Cardiac muscle cell (in vitro differentiated cells and primary cell): ENCODE results near the gene MAP2K6. TPM values are rescaled to one million over a fixed set of nuclear protein-coding genes. Genes with fewer than 3 reads are reported as not detected.

ENCODE experiments used
- DNase-seq, 2 donors: peaks; one replicate each; pipeline versions ENCODE4 v3.0.0 to v3.0.0-alpha.2; 2010 to 2017; ENCODE audit warnings: low read depth in 1 of 2, low spot score in 1 of 2
- H3K27ac ChIP-seq: fragments of 200-600 bp; sonication (generic); 2 replicates; pipeline ENCODE4 v1.5.1; 2016
- H3K27me3 ChIP-seq: fragments of 200-600 bp; sonication (generic); 2 replicates; pipeline ENCODE4 v1.6.0; 2016; ENCODE audit warnings: control low read depth
- H3K36me3 ChIP-seq: fragments of 200-600 bp; sonication (generic); 2 replicates; pipeline ENCODE4 v1.5.1; 2016; ENCODE audit warnings: control low read depth
- H3K4me1 ChIP-seq: fragments of 200-600 bp; sonication (generic); 2 replicates; pipeline ENCODE4 v1.8.1; 2017; ENCODE audit warnings: low read depth, mild to moderate bottlenecking, mixed run types
- H3K4me3 ChIP-seq: fragments of 200-600 bp; sonication (generic); 2 replicates; pipeline ENCODE4 v1.5.1; 2016; ENCODE audit warnings: mild to moderate bottlenecking
- H3K9me3 ChIP-seq: fragments of 200-600 bp; sonication (generic); 2 replicates; pipeline ENCODE4 v1.5.1; 2017; ENCODE audit warnings: low read depth, mild to moderate bottlenecking, control low read depth
- CTCF ChIP-seq: IDR thresholded peaks from 2 replicates; pipeline ENCODE4 v1.5.1; 2012; ENCODE audit warnings: low read depth, mild to moderate bottlenecking, low read length
- polyA plus RNA-seq: library from polyadenylated mRNA; unstranded; fragments of >200 nt; fragmentation: Nextera tagmentation; extraction: Ambion mirVana; gene quantifications from 2 replicates; pipeline ENCODE4 v1.2.1, GENCODE V29; 2016
- total RNA-seq: library from RNA; depleted of rRNA; stranded (reverse); fragments of >200 nt; gene quantifications from 2 replicates; pipeline ENCODE4 v1.2.3, GENCODE V29; 2016

The MAP2K6 gene
- 8.4 and 13.2 TPM in 2 replicates for total RNA-seq
- 13.1 and 14.2 TPM in 2 replicates for polyA plus RNA-seq

GRCh38 chr17:69414408-69415274 is at the start of gene MAP2K6:
Gene MAP2K6, plus strand, starts transcription at chr17:69414697. Its CDS starts 288 bp downstream, at chr17:69414985.
- TF ChIP-seq CTCF: no peak
- peak within 1 kb of the TSS; percentile 85 for H3K27ac ChIP-seq
- H3K36me3 ChIP-seq: no peaks in the 10 kb centered on the region
- H3K4me3 ChIP-seq: peak within 1 kb of the TSS; percentile 69
- no peaks in the 10 kb centered on the region for H3K9me3 ChIP-seq
- H3K27me3 ChIP-seq: no peaks in the 10 kb centered on the region
- H3K4me1 ChIP-seq: peaks cover 27% of the 10 kb centered on the region
- DNase-seq: peak; percentile 80 to 84

- Histone ChIP-seq H3K36me3 (no peaks in the 10 kb centered on the region), H3K9me3 (no peaks in the 10 kb centered on the region), H3K4me3 (no peak overlapping the region), H3K27ac (no peak overlapping the region), H3K4me1 (no peaks in the 10 kb centered on the region), H3K27me3 (no peaks in the 10 kb centered on the region)
- peak in 1 of 2 donors; percentile 25 for DNase-seq
- TF ChIP-seq CTCF: no peak
Measured at GRCh38 chr17:69367298-69367697, 47.2 kb upstream of the MAP2K6 start.

GRCh38 chr17:69373069-69373468 is 41.4 kb upstream of the MAP2K6 start:
- H3K27me3 ChIP-seq: no peaks in the 10 kb centered on the region
- no peaks in the 10 kb centered on the region for H3K36me3 ChIP-seq
- DNase-seq: no peak
- H3K4me1 ChIP-seq: no peaks in the 10 kb centered on the region
- no peak overlapping the region for H3K4me3 ChIP-seq
- no peaks in the 10 kb centered on the region for H3K9me3 ChIP-seq
- no peak overlapping the region for H3K27ac ChIP-seq
- TF ChIP-seq CTCF: no peak

GRCh38 chr17:69375229-69375628 is 39.3 kb upstream of the MAP2K6 start:
- H3K4me1 ChIP-seq: no peaks in the 10 kb centered on the region
- DNase-seq: no peak
- no peak overlapping the region for H3K27ac ChIP-seq
- H3K27me3 ChIP-seq: no peaks in the 10 kb centered on the region
- TF ChIP-seq CTCF: no peak
- no peak overlapping the region for H3K4me3 ChIP-seq
- H3K9me3 ChIP-seq: no peaks in the 10 kb centered on the region
- no peaks in the 10 kb centered on the region for H3K36me3 ChIP-seq

GRCh38 chr17:69388822-69389442 is 25.6 kb upstream of the MAP2K6 start:
- DNase-seq: no peak
- H3K36me3 ChIP-seq: no peaks in the 10 kb centered on the region
- no peaks in the 10 kb centered on the region for H3K9me3 ChIP-seq
- H3K4me1 ChIP-seq: no peaks in the 10 kb centered on the region
- no peaks in the 10 kb centered on the region for H3K27me3 ChIP-seq
- no peak overlapping the region for H3K4me3 ChIP-seq
- no peak for TF ChIP-seq CTCF
- H3K27ac ChIP-seq: no peak overlapping the region
